Activated T-cell treated with anti-CD3 and anti-CD28 coated beads for 1 hour (primary cell): ENCODE measurements around the gene ZFYVE9.

Experiments
- DNase-seq: peaks from one replicate; pipeline ENCODE4 v3.0.0-alpha.2; 2020; ENCODE audit warnings: low read depth

Gene ZFYVE9

GRCh38 chr1:52240592-52241210 lies 98.8 kb downstream of the ZFYVE9 start:
- no peak for DNase-seq

- no peak for DNase-seq
Observed at GRCh38 chr1:52243221-52243987, 101.5 kb downstream of the ZFYVE9 start.

- DNase-seq, result no peak
Observed at GRCh38 chr1:52249831-52250230, 107.9 kb downstream of the ZFYVE9 start.

GRCh38 chr1:52253421-52253820 lies 111.5 kb downstream of the ZFYVE9 start:
- no peak for DNase-seq

GRCh38 chr1:52259886-52260285 lies 118.0 kb downstream of the ZFYVE9 start:
- DNase-seq, result no peak

- DNase-seq, result no peak
Observed at GRCh38 chr1:52263153-52263910, 121.4 kb downstream of the ZFYVE9 start.

- DNase-seq, result no peak
Observed at GRCh38 chr1:52264530-52265115, 122.7 kb downstream of the ZFYVE9 start.

GRCh38 chr1:52266507-52266906 lies 124.6 kb downstream of the ZFYVE9 start:
- no peak for DNase-seq

GRCh38 chr1:52268372-52268771 lies 126.5 kb downstream of the ZFYVE9 start:
- no peak for DNase-seq

GRCh38 chr1:52281518-52281917 lies 139.6 kb downstream of the ZFYVE9 start:
- no peak for DNase-seq

GRCh38 chr1:52288286-52288685 lies 146.4 kb downstream of the ZFYVE9 start:
- no peak for DNase-seq

GRCh38 chr1:52294580-52294979 lies 152.7 kb downstream of the ZFYVE9 start:
- DNase-seq, result no peak

GRCh38 chr1:52296345-52296744 lies 154.5 kb downstream of the ZFYVE9 start:
- DNase-seq, result no peak

GRCh38 chr1:52305417-52306226 lies 163.7 kb downstream of the ZFYVE9 start:
- DNase-seq, result no peak

- no peak for DNase-seq
Observed at GRCh38 chr1:52306227-52307006, 164.5 kb downstream of the ZFYVE9 start.

GRCh38 chr1:52321061-52321460 lies 179.2 kb downstream of the ZFYVE9 start:
- no peak for DNase-seq

GRCh38 chr1:52323731-52324130 lies 181.8 kb downstream of the ZFYVE9 start:
- DNase-seq, result no peak

- DNase-seq, result no peak
Observed at GRCh38 chr1:52325786-52326185, 183.9 kb downstream of the ZFYVE9 start.

GRCh38 chr1:52328615-52329014 lies 186.7 kb downstream of the ZFYVE9 start:
- DNase-seq, result no peak

GRCh38 chr1:52332411-52332810 lies 190.5 kb downstream of the ZFYVE9 start:
- no peak for DNase-seq
